Measurements from ENCODE around the gene TMEM178A.
"Not testable (repeated sequence)": the region's sequence is repeated elsewhere in the genome, so short reads cannot be mapped to it uniquely, and the experiment has no call there.

The TMEM178A gene

DNA sequence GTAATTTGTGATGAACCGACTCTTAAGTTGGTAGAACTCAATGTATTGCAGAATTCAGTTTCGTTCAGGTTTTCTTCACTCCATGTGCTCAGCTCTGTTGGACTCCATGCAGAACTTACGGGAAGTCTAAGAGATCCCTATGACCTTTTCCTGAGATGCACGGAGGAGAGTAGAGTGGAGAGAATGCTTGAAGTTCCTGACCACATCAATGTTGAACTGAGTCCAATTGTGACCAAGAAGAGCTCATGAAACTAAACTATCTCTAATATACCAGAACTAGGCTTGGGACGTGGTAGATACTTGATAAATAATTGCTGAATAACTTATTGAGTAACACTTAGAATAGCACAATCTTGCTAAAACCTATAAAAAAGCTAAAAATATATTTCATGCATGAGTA lies 47.2 kb downstream of the TMEM178A start:
- no peak for DNase-seq (ENCODE audit: low read depth in 2 of 2)

DNA sequence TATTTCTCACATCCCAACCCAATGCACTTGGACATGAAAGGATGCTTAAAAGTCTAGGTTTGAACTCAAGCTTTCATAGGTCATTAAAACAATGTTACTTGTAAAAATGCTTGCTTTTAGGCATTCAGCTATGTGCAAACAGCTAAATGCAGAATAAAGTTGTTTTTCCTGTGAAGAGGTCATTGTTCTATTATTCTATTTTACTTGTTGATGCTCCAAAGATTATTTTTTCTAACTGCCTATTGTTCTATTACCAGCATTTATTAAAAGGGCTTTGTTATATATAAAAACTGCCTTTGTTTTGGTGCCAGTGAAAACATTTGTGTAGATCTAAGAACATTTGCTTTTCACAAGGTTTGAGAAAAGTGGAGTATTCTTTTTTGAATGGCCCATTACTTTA lies 49.4 kb downstream of the TMEM178A start:
- DNase-seq (ENCODE audit: low read depth in 2 of 2): no peak

DNA sequence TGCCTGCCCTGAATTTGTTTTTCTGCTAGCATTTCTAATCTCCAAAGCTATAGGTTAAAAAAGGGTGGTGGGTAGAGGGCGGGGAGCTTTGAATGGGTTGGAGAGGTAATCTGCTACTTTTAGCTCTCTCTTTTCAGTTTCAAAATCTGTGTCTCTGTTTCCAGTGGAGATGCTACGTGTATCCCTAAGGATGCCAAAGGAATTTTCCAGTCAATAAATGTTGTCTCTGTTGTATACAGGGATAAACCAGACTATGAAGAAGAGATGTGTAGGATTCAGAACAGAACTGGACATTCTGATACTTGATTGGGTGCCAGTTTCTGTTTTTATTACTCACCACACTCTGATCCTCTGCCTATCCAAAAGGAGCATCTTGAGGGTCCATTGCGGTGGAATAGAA lies 50.1 kb downstream of the TMEM178A start:
- DNase-seq (ENCODE audit: low read depth in 2 of 2): no peak

DNA sequence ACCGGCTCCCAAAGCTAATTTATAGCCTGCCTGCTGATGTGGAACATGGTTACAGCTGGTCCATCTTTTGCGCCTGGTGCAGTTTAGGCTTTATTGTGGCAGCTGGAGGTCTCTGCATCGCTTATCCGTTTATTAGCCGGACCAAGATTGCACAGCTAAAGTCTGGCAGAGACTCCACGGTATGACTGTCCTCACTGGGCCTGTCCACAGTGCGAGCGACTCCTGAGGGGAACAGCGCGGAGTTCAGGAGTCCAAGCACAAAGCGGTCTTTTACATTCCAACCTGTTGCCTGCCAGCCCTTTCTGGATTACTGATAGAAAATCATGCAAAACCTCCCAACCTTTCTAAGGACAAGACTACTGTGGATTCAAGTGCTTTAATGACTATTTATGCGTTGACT lies 51.4 kb downstream of the TMEM178A start:
- DNase-seq (ENCODE audit: low read depth in 2 of 2): no peak

DNA sequence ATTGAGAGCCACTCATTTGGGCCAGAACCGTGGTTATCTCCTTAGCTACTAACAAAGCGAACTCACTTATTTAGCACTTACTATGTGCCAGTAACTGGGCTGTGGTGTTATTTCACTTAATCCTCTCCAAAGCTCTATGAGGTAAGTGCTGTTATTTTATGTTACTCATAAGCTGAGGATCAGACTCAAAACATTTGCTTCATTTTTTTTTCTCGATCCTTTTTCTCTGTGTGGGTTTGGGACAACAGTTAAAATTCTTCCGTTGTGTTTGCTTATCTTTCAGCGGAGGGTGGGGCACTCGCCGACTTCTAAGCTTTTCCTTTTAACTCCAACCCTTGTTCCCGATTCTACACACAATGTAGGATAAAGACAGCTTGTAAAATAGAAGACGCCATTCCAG lies 52.8 kb downstream of the TMEM178A start:
- no peak for DNase-seq (ENCODE audit: low read depth in 2 of 2)

DNA sequence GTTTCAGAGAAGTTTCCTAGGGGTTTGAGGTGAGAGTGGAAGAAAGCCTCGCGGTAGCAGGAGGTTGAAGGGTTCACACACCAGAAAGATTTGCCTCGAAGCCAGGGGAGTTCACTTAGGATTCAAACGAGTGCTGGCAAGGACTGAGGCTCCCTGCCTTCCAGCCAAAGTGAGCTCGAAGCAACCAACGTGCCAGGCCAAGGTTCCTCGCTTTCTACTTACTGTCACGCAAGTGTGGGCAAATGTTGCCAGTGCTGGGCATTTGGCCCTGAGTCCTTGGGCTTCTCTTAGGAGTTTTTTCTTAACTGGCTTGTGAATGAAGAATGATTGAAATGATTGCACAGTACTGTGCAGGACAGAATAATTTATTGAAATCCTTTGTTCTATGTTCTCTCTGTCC lies 53.6 kb downstream of the TMEM178A start:
- no peak for DNase-seq (ENCODE audit: low read depth in 2 of 2)

DNA sequence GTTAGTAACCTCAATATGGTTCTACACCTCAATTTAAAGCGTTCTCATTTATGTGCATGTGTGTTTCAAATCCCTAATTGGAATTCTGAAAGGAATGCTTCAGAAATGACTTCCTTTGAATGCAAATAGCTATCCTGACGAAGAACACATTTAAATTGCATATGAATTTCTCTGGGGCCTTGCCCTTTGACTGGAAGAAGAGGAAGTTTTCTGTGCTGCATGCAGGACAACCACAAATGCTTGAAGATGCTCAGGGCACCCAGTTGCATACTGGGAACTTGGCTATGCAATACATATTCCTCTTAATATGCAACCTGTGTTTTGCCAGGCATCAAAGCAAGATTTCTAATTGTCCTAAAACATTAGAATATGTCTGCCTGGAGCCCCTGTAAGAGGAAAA lies 55.3 kb downstream of the TMEM178A start:
- DNase-seq (ENCODE audit: low read depth in 2 of 2): no peak

DNA sequence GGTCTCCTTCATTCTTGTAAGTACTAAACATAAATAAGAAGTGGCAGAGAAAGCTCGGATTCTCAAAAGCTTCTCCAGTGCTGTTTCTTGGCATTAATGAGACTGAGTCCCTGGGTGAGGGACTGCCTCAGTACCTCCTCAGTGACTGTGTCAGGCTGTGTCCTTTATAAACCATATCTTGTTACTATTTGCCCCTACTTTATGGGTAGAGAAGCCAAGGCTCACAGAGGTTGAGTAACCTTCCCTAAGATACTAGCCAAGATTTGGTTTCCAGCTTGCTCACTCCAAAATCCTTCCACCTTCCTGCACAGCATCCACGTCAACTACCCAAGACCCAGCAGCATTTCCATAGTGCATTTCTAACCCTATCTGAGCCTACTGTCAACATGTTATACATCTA lies 57.8 kb downstream of the TMEM178A start:
- DNase-seq (ENCODE audit: low read depth in 2 of 2): no peak

DNA sequence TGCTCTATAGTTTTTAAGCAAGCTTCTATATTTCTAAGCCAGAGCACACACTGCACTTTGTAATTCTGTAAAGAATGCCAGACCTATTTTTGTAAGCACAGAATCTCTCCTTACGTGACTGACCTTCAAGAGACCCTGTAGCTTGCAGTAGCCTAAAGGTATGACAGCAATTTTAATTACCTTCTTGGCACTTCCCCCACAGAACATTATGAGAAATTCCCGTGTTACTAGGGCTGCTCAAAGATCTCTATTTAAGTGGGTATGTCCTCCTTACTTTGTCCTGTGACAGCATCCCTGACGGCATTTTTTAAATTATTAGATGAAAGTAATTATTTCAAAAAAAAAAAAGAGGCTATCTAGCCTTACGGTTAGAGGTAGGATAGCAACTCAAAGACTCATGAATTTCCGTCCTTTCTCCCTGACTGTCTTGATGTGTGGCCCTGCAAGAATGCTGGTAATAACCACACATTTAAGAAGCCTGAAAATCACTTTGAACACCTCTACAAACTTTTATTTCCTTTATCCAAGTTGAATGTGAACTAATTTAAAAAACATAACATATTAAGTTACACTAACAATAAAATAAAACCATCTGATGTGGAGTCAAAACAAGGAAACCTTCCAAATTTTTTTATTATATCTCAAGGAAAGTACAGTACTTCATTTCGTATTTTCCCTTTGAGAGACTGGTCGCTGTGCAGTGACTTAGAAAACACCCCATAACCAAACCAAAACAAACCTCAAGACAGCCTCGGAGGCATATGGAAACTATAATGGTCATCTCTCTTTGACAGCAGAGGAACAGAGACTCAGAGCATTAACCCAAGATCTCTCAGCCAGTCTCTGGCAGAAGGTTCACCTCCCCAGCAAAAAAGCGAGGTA lies 58.5 kb downstream of the TMEM178A start:
- no peak for DNase-seq (ENCODE audit: low read depth in 2 of 2)

DNA sequence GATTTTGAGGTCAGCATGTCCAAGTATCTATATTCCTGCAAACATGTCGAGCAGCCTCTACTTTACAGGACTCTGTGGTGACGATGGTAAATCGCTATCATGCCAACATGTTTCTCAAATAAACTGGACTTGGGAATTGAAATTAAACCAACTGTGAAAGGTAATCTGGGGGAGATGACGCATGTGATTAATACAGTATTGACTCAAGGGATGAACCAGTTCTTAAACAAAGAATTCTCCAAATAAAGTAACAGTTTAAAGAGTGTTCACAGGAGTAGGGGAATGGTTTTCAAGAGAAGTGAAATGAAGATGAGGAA lies 59.1 kb downstream of the TMEM178A start:
- no peak for DNase-seq (ENCODE audit: low read depth in 2 of 2)

DNA sequence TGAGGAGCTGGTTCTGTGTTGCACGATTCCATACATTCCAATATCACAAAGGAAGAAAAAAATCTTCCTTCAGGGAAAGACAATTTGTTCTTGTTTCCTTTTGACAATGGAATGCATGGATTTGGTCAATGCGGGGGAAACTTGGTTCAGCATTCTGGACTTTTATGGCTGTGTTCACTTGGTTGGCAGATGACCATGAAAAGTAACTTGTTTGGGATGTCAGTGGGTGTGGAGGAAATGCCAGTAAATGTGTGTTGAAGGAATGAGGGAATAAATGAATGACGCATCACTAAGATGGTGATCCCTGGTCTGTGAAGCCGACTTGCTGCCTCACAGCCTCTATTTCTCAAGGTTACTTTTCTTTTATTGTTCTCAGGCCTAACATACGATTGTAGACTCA lies 59.7 kb downstream of the TMEM178A start:
- no peak for DNase-seq (ENCODE audit: low read depth in 2 of 2)

DNA sequence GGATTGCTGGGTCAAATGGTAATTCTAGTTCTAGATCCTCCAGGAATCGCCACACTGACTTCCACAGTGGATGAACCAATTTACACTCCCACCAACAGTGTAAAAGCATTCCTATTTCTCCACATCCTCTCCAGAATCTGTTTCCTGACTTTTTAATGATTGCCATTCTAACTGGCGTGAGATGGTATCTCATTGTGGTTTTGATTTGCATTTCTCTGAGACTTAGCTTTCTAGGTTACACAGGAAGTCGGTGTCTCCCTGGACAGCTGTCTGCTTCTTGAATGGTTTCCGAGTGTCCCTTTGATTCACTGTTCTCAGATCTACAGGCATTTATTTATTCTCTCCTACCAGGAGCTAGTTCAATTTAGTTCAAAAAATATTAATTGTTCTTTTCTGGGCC lies 62.4 kb downstream of the TMEM178A start:
- not testable (repeated sequence) for DNase-seq (ENCODE audit: low read depth in 2 of 2)

DNA sequence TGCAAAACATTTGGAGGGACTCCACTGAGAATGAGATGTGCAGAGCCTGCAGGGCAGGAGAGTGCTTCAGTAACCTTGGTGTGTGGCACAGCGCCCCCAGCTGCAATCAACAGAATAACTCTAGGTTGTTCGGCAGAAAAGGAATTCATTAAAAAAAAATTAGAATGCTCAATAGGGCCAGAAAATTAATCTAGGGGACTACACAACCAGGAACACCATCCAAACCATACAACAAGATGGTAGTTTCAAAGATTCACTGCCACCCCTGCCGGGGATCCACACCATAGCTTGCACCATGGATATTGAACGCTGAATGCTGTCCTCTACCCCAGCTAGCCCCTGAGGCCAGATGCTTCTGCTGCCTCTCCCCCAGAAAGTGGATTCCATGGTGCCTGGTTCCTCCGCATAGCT lies 63.2 kb downstream of the TMEM178A start:
- DNase-seq (ENCODE audit: low read depth in 2 of 2): peak in 1 of 2 experiments; percentile 8

DNA sequence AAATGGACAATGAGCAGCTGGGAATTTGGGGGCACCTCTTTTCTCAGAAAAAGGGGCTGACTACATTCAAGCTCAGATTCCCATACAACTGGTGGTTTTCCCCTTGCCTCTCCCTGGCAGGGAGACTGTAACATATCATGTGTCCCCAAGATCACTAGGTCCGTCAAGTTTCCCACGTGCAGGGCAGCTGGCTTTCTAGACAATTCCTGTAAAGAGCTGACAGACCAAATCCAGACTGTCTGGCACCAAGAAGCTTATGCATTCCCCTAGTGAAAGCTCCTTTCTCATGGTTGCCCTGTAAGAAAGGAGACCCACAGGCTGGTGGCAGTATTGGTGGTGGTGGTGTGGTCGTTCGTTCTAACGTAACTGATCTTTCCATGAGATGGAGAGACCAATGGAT lies 64.6 kb downstream of the TMEM178A start:
- no peak for DNase-seq (ENCODE audit: low read depth in 2 of 2)

DNA sequence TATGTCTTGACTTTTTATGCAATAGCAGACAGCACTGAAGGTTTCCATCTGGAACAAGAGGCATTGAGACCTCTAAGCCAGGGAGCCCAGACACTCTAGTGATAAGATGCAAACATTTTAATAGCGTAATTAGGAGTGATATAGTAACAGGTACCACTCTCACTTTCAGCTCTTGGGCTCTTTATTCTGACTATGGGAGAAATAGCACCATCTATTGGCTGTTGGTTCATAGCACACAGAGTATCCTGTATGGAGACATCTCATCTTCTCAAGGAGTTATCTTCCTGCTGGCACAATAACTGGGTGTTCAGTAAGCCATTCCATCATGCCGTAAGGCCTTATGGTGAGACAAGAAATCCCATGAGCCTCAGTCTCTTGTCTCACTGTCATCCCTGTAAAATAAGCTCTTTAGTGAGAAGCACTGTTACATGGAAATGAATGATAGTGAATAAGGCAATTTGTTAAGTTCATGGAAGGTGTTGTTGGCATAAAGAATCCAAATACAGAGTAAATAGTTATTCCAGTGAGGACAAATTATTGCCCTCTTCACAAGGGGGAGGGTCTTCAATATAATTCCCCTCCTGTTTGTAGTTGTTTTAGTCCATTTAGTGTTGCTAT lies 65.1 kb downstream of the TMEM178A start:
- no peak for DNase-seq (ENCODE audit: low read depth in 2 of 2)

DNA sequence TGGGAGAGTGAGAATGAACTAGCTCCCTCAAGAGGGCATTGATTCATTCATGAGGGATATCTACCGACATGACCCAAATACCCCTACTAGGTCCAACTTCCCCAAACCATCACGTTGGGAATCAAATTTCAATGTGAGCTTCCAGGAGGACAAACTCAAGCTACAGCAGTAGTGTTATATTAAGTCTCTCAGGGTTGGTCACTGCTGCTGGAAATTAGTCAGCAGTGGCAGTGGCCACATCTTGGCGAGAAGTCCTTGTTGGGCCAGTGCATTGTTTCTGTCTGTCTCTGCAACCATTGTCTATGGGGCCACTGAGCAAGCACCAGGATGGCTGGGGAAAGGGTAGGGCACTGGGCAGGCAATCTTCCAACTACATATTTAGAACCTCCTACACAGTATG lies 65.8 kb downstream of the TMEM178A start:
- DNase-seq (ENCODE audit: low read depth in 2 of 2): no peak

DNA sequence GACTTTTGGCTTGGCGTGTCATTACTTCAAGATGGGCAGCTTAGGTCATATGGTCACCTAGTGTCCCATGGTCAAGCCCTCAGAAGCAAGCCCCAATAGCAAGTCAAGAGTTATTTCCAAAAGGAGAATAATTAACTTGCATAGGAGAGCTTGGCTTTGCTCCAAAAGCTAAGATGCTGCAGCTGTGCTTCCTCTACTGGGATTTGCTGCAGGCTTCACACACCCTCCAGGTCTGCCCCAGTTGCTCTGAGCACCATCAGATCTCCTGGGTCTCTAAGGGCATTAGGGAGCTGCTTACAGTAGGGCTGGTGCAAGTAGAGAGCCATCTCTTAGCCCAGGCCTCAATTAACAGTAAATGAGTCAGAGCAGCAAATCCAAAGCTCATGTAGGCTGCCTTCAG lies 66.8 kb downstream of the TMEM178A start:
- no peak for DNase-seq (ENCODE audit: low read depth in 2 of 2)

DNA sequence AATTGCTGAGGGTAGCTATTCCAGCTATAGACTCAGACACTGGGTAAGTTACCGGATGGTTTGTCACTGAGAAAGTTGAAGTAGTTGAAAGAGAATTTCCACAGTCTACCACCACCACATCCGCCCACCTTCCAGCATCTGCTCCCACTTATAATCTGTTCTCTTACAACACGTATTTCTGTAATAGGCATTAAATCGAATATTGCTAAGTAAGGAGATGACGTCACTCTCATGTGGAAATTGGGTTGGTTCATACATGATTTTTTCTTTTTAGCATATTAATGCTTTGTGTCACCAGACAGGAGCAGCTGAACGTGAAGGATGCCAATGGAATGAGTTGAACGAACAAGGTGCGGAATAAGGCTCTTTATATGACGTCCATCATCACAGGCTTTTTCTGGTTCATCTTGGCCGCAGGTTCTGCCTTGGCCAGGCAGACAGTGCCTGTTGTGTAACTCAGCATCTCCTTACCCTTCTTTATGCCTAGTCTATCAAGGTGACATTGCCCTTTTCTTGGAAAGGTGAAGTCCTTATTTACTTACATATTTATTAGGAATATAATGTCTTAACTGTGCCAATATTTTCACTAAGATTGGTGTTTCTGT lies 67.5 kb downstream of the TMEM178A start:
- DNase-seq (ENCODE audit: low read depth in 2 of 2): no peak

DNA sequence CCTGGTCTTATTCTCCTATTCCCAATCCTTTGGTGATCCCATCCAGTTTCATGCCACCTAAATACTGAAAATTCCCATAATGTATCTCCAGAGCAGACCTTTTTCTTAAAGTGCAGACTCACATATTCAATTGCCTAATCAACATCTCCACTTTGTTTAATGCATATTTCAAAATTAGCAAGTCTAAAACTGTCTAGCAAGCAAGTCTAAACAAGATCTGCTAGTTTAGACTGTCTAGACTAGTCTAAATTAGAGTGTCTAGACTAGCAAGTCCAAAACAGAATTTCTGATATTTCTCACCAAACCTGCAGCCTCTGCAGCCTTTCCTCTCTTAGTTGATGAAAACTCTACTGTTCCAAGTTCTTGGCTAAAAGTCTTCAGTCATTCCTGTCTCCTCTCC lies 68.7 kb downstream of the TMEM178A start:
- no peak for DNase-seq (ENCODE audit: low read depth in 2 of 2)

DNA sequence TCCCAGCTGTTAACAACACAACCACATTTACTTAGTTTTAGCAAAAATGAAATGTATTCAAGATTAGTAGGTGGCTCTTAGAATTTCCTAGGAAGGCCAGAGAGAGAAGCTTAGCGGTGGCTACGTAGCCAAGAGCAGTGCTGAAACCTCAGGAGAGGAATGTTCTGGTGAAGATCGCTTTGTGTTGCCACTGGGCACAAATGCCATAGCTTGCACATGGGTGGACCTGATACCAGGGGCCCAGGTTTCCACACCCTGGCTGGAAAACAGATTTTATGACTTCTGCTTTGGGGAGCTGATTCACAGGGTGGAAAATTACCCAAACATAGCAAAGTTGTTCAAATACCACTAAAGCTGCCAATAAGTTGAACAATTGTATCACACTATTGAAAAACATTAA lies 69.9 kb downstream of the TMEM178A start:
- no peak for DNase-seq (ENCODE audit: low read depth in 2 of 2)

DNA sequence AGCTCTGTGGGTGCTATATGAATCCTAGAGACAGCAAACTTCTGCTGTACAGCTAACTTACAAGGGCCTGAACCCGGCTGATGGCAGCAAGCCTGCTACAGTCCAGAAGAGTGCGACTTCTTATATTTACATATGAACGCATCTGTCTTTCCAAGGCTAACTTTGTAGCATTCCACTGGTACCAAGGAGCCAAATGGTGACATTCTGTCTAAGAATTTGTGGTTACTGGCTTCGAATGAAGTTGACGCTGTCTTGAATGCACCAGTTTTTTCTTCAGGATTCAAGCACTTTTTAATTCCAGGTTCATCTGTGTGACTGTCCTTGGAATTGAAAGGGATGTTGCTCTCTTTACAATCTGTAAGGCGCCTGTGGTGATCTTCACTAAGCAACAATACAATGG lies 70.9 kb downstream of the TMEM178A start:
- no peak for DNase-seq (ENCODE audit: low read depth in 2 of 2)

DNA sequence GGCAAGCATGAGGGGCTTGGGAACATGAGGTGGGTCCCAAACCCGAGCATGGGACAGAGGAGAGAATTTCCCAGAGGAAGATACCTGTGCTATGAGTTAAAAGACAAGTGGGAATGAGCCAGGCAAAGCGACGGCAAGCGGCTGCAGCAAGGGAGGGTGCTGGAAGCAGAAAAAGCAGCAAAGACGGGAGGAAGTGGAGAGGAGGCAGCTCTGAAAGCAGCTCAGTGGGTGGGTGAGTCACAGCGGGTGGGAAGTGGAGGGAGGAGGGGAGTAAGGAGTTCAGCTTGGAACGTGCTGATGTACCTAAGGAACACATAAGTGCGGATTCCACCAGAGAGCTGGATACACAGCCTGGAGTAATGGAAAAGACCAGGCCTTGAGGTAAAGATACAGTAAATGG lies 71.9 kb downstream of the TMEM178A start:
- no peak for DNase-seq (ENCODE audit: low read depth in 2 of 2)

DNA sequence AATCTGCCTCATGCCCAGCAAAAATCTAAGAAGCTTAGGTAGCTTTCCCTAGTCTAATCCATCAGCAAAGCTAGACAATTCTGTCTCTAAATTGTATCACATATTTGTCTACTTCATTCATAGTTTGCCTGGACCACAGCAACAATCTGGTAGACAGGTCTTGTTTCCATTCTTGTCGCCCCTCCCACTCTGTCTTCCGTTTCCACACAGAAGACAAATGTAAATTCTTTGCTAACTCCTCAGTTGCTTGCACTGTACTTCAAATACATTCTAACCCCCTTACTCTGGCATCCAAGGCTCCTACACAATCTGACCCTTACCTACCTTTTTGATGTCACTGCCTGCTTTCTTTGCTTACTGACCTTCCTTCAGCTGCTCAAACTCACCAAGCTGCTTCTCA lies 73.2 kb downstream of the TMEM178A start:
- no peak for DNase-seq (ENCODE audit: low read depth in 2 of 2)
